Adrenal gland (tissue), 12 donors: Measurements from ENCODE around the gene ABHD4. TPM values are rescaled to one million over a fixed set of nuclear protein-coding genes. Genes with fewer than 3 reads are reported as not detected.
"Not testable (repeated sequence)": the region's sequence is repeated elsewhere in the genome, so short reads cannot be mapped to it uniquely, and the experiment has no call there.

Experiments used
- DNase-seq, 7 donors: peaks; one replicate each; pipeline ENCODE4 v3.0.0-alpha.2; 2019 to 2020
- H3K27ac ChIP-seq, 5 donors: fragments of 200-600 bp; sonication (generic) in 4 of 5; 1 replicate in 3 of 5; 2 replicates in 2 of 5; pipeline versions ENCODE4 v1.5.1 to v1.8.0; 2016 to 2020; ENCODE audit warnings: mild to moderate bottlenecking in 1 of 5
- H3K27me3 ChIP-seq: fragments of 200-600 bp; 2 replicates; pipeline ENCODE4 v1.8.0; 2021
- H3K36me3 ChIP-seq, 2 donors: fragments of 200-600 bp; replicated peaks in 1 of 2; 1 replicate in 1 of 2; 2 replicates in 1 of 2; pipeline versions ENCODE4 v1.5.1 to v1.8.0; 2018 to 2022
- H3K4me1 ChIP-seq, 2 donors: fragments of 200-600 bp; replicated peaks in 1 of 2; 1 replicate in 1 of 2; 2 replicates in 1 of 2; pipeline versions ENCODE4 v1.5.1 to v1.8.0; 2018 to 2021
- H3K4me3 ChIP-seq, 4 donors: fragments of 200-600 bp; sonication (generic) in 3 of 4; one replicate each; pipeline ENCODE4 v1.5.1; 2016 to 2018
- H3K9me3 ChIP-seq, 3 donors: fragments of 200-600 bp; sonication (generic) in 1 of 3; replicated peaks in 1 of 3; 1 replicate in 2 of 3; 2 replicates in 1 of 3; pipeline versions ENCODE4 v1.5.1 to v1.8.0; 2016 to 2021
- POLR2A ChIP-seq, 2 donors: fragments of 450-650 bp; IDR thresholded peaks; one replicate each; pipeline ENCODE4 v1.6.1; 2017; ENCODE audit warnings: antibody characterized with exemption in 2 of 2, mild to moderate bottlenecking in 2 of 2, moderate library complexity in 1 of 2
- WGBS, 4 donors: extraction: QIAGEN DNeasy Blood & Tissue Kit in 2 of 4; methylation state at CpG; one replicate each; pipeline versions ENCODE4 v1.1.5 to v1.1.7; 2013 to 2017; 5-methylcytosine and 5-hydroxymethylcytosine counted together
- intact Hi-C, 2 donors: fragments of 100-400 bp; cut with DNase I; formaldehyde crosslinking; loops; one replicate each; pipeline versions ENCODE4 v1.14.1 to v1.15.0; 2022 to 2023
- polyA plus RNA-seq, 3 donors: library from polyadenylated mRNA; stranded (reverse); fragments of 200-250 nt in 2 of 3; fragments of 350-450 nt in 1 of 3; fragmentation: Illumina TruSeq in 1 of 3; extraction: RNeasy Lipid Tissue Mini Kit (QIAGEN cat#74804) in 1 of 3; gene quantifications; one replicate each; pipeline ENCODE4 v1.2.3, GENCODE V29; 2013 to 2014
- total RNA-seq, 9 donors: library from RNA; depleted of rRNA in 4 of 9; stranded (reverse); fragments of >200 nt in 4 of 9; fragments of 120-200 nt in 1 of 9; fragmentation: NEBNext Ultra II Directional in 1 of 9; extraction: Animal tissue kit (Norgen Biotek cat#: 25700) in 1 of 9; gene quantifications; one replicate each; pipeline versions ENCODE4 v1.1.0 to v1.2.4, GENCODE V29; 2013 to 2023
- TF ChIP-seq, protein P1 (sequence below), 6 experiments: fragments of 450-650 bp in 4 of 6; fragments of 200-600 bp in 2 of 6; sonication (generic) in 1 of 6; IDR thresholded peaks; 1 replicate in 5 of 6; 2 replicates in 1 of 6; pipeline versions ENCODE4 v1.5.1 to v1.8.0; 2016 to 2021; ENCODE audit warnings: antibody characterized with exemption in 6 of 6, mild to moderate bottlenecking in 2 of 6, moderate library complexity in 1 of 6
- donor health status: healthy with polysubstance abuse.
- donor health status: Bipolar disorder and iron deficiency.
- donor health status: DM: yes; HTN: yes; CAD: no.
- donor health status: DM: no; HTN: no; CAD: no.
- donor health status: DM: no; HTN: no; CAD: no.
- donor health status: DM: yes; HTN: yes; CAD: no.

Gene ABHD4
- total and polyA plus RNA-seq, 12 donors, result 21.4 to 93.4 (median 43.5) TPM

- intact Hi-C loops, result no loop called here
- H3K27ac ChIP-seq, result peak overlapping the region in 4 of 5 donors; percentile 8 to 75 (median 36)
- TF ChIP-seq, protein P1, sequence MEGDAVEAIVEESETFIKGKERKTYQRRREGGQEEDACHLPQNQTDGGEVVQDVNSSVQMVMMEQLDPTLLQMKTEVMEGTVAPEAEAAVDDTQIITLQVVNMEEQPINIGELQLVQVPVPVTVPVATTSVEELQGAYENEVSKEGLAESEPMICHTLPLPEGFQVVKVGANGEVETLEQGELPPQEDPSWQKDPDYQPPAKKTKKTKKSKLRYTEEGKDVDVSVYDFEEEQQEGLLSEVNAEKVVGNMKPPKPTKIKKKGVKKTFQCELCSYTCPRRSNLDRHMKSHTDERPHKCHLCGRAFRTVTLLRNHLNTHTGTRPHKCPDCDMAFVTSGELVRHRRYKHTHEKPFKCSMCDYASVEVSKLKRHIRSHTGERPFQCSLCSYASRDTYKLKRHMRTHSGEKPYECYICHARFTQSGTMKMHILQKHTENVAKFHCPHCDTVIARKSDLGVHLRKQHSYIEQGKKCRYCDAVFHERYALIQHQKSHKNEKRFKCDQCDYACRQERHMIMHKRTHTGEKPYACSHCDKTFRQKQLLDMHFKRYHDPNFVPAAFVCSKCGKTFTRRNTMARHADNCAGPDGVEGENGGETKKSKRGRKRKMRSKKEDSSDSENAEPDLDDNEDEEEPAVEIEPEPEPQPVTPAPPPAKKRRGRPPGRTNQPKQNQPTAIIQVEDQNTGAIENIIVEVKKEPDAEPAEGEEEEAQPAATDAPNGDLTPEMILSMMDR (IDR thresholded peaks at IDR 0.05), result no peak
- no peak for TF ChIP-seq POLR2A (IDR thresholded peaks at IDR 0.05)
These were observed 15.7 kb downstream of the ABHD4 start for GRCh38 chr14:22613736-22614239.

GRCh38 chr14:22614240-22614799 lies 16.2 kb downstream of the ABHD4 start:
- peaks cover 0 to 27% of the 10 kb centered on the region in 2 donors for H3K36me3 ChIP-seq
- no peak for TF ChIP-seq POLR2A (IDR thresholded peaks at IDR 0.05)
- TF ChIP-seq, protein P1 (IDR thresholded peaks at IDR 0.05), result no peak
- no peaks in the 10 kb centered on the region for H3K9me3 ChIP-seq
- H3K27me3 ChIP-seq, result no peaks in the 10 kb centered on the region
- WGBS, 4 donors, result 22 to 34% (median 27%) methylated on average over 6 of the region's 6 CpGs
- peak overlapping the region in 3 of 5 donors; percentile 18 to 75 (median 54) for H3K27ac ChIP-seq
- peaks cover 7 to 13% of the 10 kb centered on the region in 2 donors for H3K4me1 ChIP-seq
- no peak overlapping the region for H3K4me3 ChIP-seq
- intact Hi-C loops, result no loop called here
- DNase-seq, result peak in 6 of 7 donors; percentile 42 to 81 (median 69)

More at GRCh38 chr14:22613736-22614239, 15.7 kb downstream of the ABHD4 start:
- no peak for DNase-seq
- no peaks in the 10 kb centered on the region for H3K9me3 ChIP-seq
- H3K36me3 ChIP-seq, result peaks cover 0 to 32% of the 10 kb centered on the region in 2 donors
- no peak overlapping the region for H3K4me3 ChIP-seq
- no peaks in the 10 kb centered on the region for H3K27me3 ChIP-seq
- H3K4me1 ChIP-seq, result peaks cover 7 to 13% of the 10 kb centered on the region in 2 donors
- WGBS, 4 donors, result 63 to 71% (median 67%) methylated on average over 3 of the region's 3 CpGs

DNA sequence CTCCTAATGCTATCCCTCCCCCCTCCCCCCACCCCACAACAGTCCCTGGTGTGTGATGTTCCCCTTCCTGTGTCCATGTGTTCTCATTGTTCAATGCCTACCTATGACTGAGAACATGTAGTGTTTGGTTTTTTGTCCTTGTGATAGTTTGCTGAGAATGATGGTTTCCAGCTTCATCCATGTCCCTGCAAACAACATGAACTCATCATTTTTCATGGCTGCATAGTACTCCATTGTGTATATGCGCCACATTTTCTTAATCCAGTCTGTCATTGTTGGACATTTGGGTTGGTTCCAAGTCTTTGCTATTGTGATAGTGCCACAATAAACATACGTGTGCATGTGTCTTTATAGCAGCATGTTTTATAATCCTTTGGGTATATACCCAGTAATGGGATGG lies 17.7 kb downstream of the ABHD4 start:
- intact Hi-C loops, H3K27ac ChIP-seq, H3K27me3 ChIP-seq, H3K4me3 ChIP-seq, DNase-seq, H3K9me3 ChIP-seq: not testable (repeated sequence)
- Histone ChIP-seq H3K36me3 (peaks cover 0 to 13% of the 10 kb centered on the region in 2 donors), H3K4me1 (peaks cover 7 to 13% of the 10 kb centered on the region in 2 donors)
- WGBS, 4 donors, result 88 to 95% (median 92%) methylated on average over 2 of the region's 2 CpGs

- H3K4me3 ChIP-seq, result no peak overlapping the region
- WGBS, 4 donors, result 84 to 95% (median 91%) methylated on average over 2 of the region's 2 CpGs
- H3K9me3 ChIP-seq, result no peaks in the 10 kb centered on the region
- no peaks in the 10 kb centered on the region for H3K27me3 ChIP-seq
- H3K36me3 ChIP-seq, result no peaks in the 10 kb centered on the region
- DNase-seq, result no peak
- TF ChIP-seq, protein P1 (IDR thresholded peaks at IDR 0.05), result no peak
- no peak for TF ChIP-seq POLR2A (IDR thresholded peaks at IDR 0.05)
- intact Hi-C loops, result no loop called here
- H3K27ac ChIP-seq, result no peak overlapping the region
- H3K4me1 ChIP-seq, result peaks cover 0 to 5% of the 10 kb centered on the region in 2 donors
These were observed 24.2 kb downstream of the ABHD4 start for GRCh38 chr14:22622255-22622654.

DNA sequence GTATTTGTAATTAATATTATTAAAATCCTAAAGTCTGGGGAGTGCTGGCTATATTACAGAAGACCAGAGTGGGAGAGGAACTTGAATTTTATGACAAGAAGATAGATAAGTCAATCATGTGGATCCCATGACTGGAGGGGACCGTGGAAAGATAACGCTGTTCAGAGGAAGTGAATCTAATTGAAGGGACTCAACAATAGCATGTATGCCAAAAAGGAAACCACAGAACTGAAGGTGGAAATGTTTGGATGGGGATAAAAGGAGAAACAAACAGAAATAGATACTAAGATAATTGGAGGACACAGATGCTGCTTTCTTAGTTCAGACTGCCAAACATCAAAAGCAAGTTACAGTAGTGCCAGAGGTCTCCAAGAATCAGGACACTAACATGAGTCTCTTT lies 24.9 kb downstream of the ABHD4 start:
- no peak overlapping the region for H3K4me3 ChIP-seq
- TF ChIP-seq POLR2A (IDR thresholded peaks at IDR 0.05), result no peak
- TF ChIP-seq, protein P1 (IDR thresholded peaks at IDR 0.05), result no peak
- no peak overlapping the region for H3K27ac ChIP-seq
- peaks cover 0 to 5% of the 10 kb centered on the region in 2 donors for H3K4me1 ChIP-seq
- WGBS, 4 donors, result 14 to 26% (median 19%) methylated on average over 2 of the region's 2 CpGs
- no peaks in the 10 kb centered on the region for H3K36me3 ChIP-seq
- no peak for DNase-seq
- H3K9me3 ChIP-seq, result no peaks in the 10 kb centered on the region
- no peaks in the 10 kb centered on the region for H3K27me3 ChIP-seq
- intact Hi-C loops, result no loop called here
